Esophagus squamous epithelium (tissue), 5 donors: ENCODE results near the gene ODF4. TPM values are rescaled to one million over a fixed set of nuclear protein-coding genes. Genes with fewer than 3 reads are reported as not detected.
"Not testable (repeated sequence)": the region's sequence is repeated elsewhere in the genome, so short reads cannot be mapped to it uniquely, and the experiment has no call there.

Experiments
- DNase-seq: peaks from one replicate; lab custom pipeline; 2025; lab: John Stamatoyannopoulos, UW
- H3K27ac ChIP-seq, 4 donors: fragments of 200-600 bp; sonication (generic); one replicate each; pipeline ENCODE4 v1.5.1; 2016 to 2019; ENCODE audit warnings: mild to moderate bottlenecking in 1 of 4
- H3K27me3 ChIP-seq, 4 donors: fragments of 200-600 bp; sonication (generic); 1 replicate in 3 of 4; 2 replicates in 1 of 4; pipeline versions ENCODE4 v1.5.1 to v1.6.0; 2017 to 2021; ENCODE audit warnings: antibody characterized with exemption in 1 of 4
- H3K36me3 ChIP-seq, 3 donors: fragments of 200-600 bp; sonication (generic); one replicate each; pipeline ENCODE4 v1.5.1; 2016 to 2019
- H3K4me1 ChIP-seq, 3 donors: fragments of 200-600 bp; sonication (generic); one replicate each; pipeline ENCODE4 v1.5.1; 2017 to 2019
- H3K4me3 ChIP-seq, 4 donors: fragments of 200-600 bp; sonication (generic); 1 replicate in 3 of 4; 2 replicates in 1 of 4; pipeline ENCODE4 v1.5.1; 2016 to 2019; ENCODE audit warnings: mild to moderate bottlenecking in 2 of 4, moderate library complexity in 1 of 4
- H3K9me3 ChIP-seq, 3 donors: fragments of 200-600 bp; sonication (generic); one replicate each; pipeline ENCODE4 v1.5.1; 2016 to 2019
- POLR2A ChIP-seq, 4 donors: fragments of 450-650 bp; IDR thresholded peaks; one replicate each; pipeline ENCODE4 v1.6.1; 2017; ENCODE audit warnings: antibody characterized with exemption in 4 of 4, mild to moderate bottlenecking in 4 of 4, moderate library complexity in 3 of 4
- WGBS, 2 donors: methylation state at CpG; one replicate each; pipeline ENCODE4 v1.1.5; 2018; 5-methylcytosine and 5-hydroxymethylcytosine counted together
- intact Hi-C: fragments of 100-400 bp; cut with DNase I; formaldehyde crosslinking; loops from one replicate; pipeline ENCODE4 v1.15.0; 2022
- small RNA-seq, 4 donors: library from RNA; depleted of rRNA; stranded (forward); fragments of <200 nt; gene quantifications; one replicate each; pipeline ENCODE3, GENCODE V24; 2016
- total RNA-seq, 4 donors: library from RNA; depleted of rRNA; stranded (reverse); fragments of >200 nt; gene quantifications; one replicate each; pipeline ENCODE4 v1.1.0, GENCODE V29; 2016
- TF ChIP-seq, protein P1 (sequence below), 6 experiments: fragments of 450-650 bp in 4 of 6; fragments of 200-600 bp in 2 of 6; sonication (generic) in 2 of 6; IDR thresholded peaks; one replicate each; pipeline ENCODE4 v1.5.1; 2016 to 2019; ENCODE audit warnings: antibody characterized with exemption in 6 of 6, mild to moderate bottlenecking in 4 of 6, moderate library complexity in 4 of 6
- donor health status: DM: yes; HTN: yes; CAD: no.

ODF4 gene
- total RNA-seq, 4 donors from 2014 or later: not detected

DNA sequence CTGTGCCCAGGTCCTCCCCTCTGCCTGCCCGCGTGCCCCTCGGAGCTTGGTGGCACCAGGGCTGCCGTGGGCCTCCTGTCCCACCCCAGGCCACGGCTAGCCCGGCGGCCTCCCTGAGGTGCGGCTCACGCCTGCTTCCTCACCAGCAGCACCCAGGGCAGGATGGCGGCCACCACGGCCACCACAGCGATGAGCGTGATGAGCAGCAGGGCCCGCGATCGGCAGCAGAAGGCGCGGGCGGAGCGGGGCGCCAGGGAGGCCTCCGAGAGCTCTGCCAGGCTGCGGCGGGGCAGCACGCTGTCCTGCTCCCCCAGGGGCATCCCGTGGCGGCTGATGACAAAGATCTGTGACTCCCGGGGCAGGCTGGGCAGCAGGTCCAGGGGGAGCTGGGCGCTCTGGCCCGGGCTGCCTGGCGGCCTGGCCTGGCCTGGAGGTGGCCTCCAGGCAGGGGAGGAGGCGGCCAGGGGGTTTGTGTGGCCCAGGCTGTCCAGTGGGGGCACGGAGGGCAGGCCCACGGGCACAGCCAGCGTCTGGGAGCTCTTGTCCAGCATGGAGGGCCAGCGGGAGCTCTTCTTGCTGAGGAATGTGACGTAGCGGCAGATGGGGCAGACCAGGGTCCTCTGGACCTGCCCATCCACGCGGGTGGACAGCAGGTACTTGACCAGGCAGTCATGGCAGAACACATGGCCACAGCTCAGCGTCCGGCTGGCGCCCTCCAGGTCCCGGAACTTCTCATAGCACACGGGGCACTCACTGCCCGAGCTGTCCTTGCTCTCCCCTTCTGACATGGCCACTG is 53.2 kb downstream of the ODF4 start:
- Histone ChIP-seq H3K36me3 (no peaks in the 10 kb centered on the region), H3K9me3 (no peaks in the 10 kb centered on the region), H3K4me1 (peaks cover 0 to 47% (median 8%) of the 10 kb centered on the region in 3 donors), H3K27me3 (peaks cover 0 to 53% (median 0%) of the 10 kb centered on the region in 4 donors), H3K27ac (peak overlapping the region; percentile 44 to 79 (median 66)), H3K4me3 (peak overlapping the region in 1 of 4 donors; percentile 21)
- WGBS, 2 donors: 90 to 100% methylated on average over 3 to 7 of the region's 46 CpGs
- TF ChIP-seq, protein P1, sequence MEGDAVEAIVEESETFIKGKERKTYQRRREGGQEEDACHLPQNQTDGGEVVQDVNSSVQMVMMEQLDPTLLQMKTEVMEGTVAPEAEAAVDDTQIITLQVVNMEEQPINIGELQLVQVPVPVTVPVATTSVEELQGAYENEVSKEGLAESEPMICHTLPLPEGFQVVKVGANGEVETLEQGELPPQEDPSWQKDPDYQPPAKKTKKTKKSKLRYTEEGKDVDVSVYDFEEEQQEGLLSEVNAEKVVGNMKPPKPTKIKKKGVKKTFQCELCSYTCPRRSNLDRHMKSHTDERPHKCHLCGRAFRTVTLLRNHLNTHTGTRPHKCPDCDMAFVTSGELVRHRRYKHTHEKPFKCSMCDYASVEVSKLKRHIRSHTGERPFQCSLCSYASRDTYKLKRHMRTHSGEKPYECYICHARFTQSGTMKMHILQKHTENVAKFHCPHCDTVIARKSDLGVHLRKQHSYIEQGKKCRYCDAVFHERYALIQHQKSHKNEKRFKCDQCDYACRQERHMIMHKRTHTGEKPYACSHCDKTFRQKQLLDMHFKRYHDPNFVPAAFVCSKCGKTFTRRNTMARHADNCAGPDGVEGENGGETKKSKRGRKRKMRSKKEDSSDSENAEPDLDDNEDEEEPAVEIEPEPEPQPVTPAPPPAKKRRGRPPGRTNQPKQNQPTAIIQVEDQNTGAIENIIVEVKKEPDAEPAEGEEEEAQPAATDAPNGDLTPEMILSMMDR (IDR thresholded peaks at IDR 0.05): no peak
- TF ChIP-seq POLR2A (IDR thresholded peaks at IDR 0.05): no peak
- DNase-seq: no peak
- intact Hi-C loops: loop anchor here (10.0 kb wide), 1 partner anchor 352 kb away; the partner anchor contains the start of gene CCDC42

DNA sequence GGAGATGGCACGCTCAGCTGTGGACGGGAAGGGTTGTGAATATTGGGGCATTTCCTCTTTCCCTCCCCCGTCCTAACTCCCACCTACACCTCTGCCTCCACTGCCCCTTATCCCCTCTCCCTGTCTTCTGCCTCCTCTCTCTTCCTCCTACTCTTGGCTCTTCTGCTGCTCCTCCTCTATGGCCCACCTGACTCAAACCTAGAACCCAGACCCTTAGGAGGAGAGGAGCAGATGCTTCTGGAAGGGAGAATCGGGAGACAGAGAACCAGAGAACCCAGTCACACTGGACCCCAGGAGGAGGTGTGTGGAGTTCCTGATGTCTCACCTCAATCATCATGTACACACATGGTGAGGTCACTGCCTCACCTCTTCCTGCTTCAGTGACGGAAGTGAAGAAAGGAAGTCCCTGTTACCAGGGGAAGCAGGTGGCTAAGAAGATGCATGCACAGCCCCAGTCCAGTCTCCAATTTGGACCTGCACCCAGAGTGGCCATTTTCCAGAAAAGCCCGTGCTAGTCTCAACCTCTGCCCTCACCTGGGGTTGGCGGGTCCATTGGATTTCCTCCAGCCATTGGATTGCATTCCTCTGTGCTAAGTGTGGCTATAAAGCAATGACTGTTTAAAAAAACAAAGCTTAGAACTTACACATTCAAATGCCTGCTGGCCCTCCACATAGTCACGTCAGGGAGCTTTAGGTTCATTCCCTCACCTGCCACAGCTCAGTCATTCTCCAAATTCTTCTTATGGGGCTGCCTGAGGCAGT is 54.0 kb downstream of the ODF4 start:
- WGBS, 2 donors: 44 to 51% methylated on average over 8 of the region's 8 CpGs
- no peaks in the 10 kb centered on the region for H3K9me3 ChIP-seq
- DNase-seq: no peak
- H3K4me1 ChIP-seq: peaks cover 0 to 46% (median under 1%) of the 10 kb centered on the region in 3 donors
- H3K4me3 ChIP-seq: peak overlapping the region in 1 of 4 donors; percentile 21
- intact Hi-C loops: loop anchor here (10.0 kb wide), 1 partner anchor 351 kb away; the partner anchor contains the start of gene CCDC42
- TF ChIP-seq POLR2A (IDR thresholded peaks at IDR 0.05): no peak
- TF ChIP-seq, protein P1 (IDR thresholded peaks at IDR 0.05): no peak
- H3K27ac ChIP-seq: peak overlapping the region; percentile 44 to 79 (median 66)
- peaks cover 0 to 61% (median 0%) of the 10 kb centered on the region in 4 donors for H3K27me3 ChIP-seq
- no peaks in the 10 kb centered on the region for H3K36me3 ChIP-seq

DNA sequence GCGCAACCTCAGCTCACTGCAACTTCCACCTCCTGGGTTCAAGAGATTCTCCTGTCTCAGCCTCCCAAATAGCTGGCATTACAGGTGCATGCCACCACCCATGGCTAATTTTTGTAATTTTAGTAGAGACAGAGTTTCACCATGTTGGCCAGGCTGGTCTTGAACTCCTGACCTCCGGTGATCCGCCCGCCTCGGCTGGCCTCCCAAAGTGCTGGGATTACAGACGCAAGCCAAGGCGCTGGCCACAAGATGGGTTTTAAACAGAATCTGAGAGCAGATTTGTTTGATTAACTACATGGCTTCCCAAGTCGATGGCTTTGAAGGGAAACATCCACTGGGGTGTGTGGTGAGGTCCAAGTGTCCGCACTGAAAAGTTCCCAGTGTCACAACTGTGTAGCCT is 54.9 kb downstream of the ODF4 start:
- 68 to 79% methylated on average over 3 to 9 of the region's 9 CpGs for WGBS, 2 donors
- DNase-seq, H3K36me3 ChIP-seq, H3K9me3 ChIP-seq: not testable (repeated sequence)
- peak overlapping the region in 2 of 4 donors; percentile 67 to 79 for H3K27ac ChIP-seq
- intact Hi-C loops: loop anchor here (10.0 kb wide), 1 partner anchor 350 kb away; the partner anchor contains the start of gene CCDC42
- peaks cover 0 to 68% (median 0%) of the 10 kb centered on the region in 4 donors for H3K27me3 ChIP-seq
- peak overlapping the region in 1 of 4 donors; percentile 40 for H3K4me3 ChIP-seq
- H3K4me1 ChIP-seq: peaks cover 0 to 43% (median 0%) of the 10 kb centered on the region in 3 donors

Small RNA genes lying within 50 kb of the gene (small RNA-seq; reads per million reads assigned to genes)
- 0 to 0.15 (median 0) reads per million in 4 donors for gene RF00265

Other genes with a start within 250 kb of the ODF4 start
- gene ALOXE3, start 221.3 kb upstream of the ODF4 start, total RNA-seq: 1 to 10 TPM in 2 of 4 donors, under 1 TPM in 1, not detected in 1; 0.30 to 8.8 (median 2.2) TPM
- not detected for gene HES7, start 215.7 kb upstream of the ODF4 start, total RNA-seq
- 10 to 100 TPM; 33.6 to 95.0 (median 56.3) TPM for gene PER1, start 187.4 kb upstream of the ODF4 start, total RNA-seq
- gene VAMP2, start 176.9 kb upstream of the ODF4 start, total RNA-seq: 10 to 100 TPM in 3 of 4 donors, 1 to 10 TPM in 1; 6.2 to 20.4 (median 12.0) TPM
- gene TMEM107, start 163.5 kb upstream of the ODF4 start, total RNA-seq: 10 to 100 TPM; 12.7 to 21.7 (median 15.5) TPM
- gene BORCS6, start 149.7 kb upstream of the ODF4 start, total RNA-seq: 10 to 100 TPM in 3 of 4 donors, 1 to 10 TPM in 1; 8.8 to 16.5 (median 13.4) TPM
- 10 to 100 TPM; 11.2 to 43.7 (median 20.3) TPM for gene AURKB, start 129.3 kb upstream of the ODF4 start, total RNA-seq
- gene CTC1, start 91.8 kb upstream of the ODF4 start, total RNA-seq: 10 to 100 TPM in 2 of 4 donors, 1 to 10 TPM in 2; 3.2 to 16.4 (median 11.0) TPM
- 10 to 100 TPM in 3 of 4 donors, 1 to 10 TPM in 1; 8.7 to 23.0 (median 17.9) TPM for gene PFAS, start 90.6 kb upstream of the ODF4 start, total RNA-seq
- gene RANGRF, start 51.2 kb upstream of the ODF4 start, total RNA-seq: 10 to 100 TPM in 3 of 4 donors, 1 to 10 TPM in 1; 7.8 to 15.4 (median 12.6) TPM
- gene SLC25A35, start 44.4 kb upstream of the ODF4 start, total RNA-seq: 1 to 10 TPM in 2 of 4 donors, under 1 TPM in 2; 0.29 to 1.3 (median 1.1) TPM
- gene ARHGEF15, start 29.6 kb upstream of the ODF4 start, total RNA-seq: 1 to 10 TPM in 3 of 4 donors, under 1 TPM in 1; 0.27 to 7.6 (median 2.9) TPM
- gene RPL26, start 43.4 kb downstream of the ODF4 start, total RNA-seq: 1,000 to 10,000 TPM; 3,032 to 5,420 (median 3,306) TPM
- 10 to 100 TPM in 3 of 4 donors, 1 to 10 TPM in 1; 8.1 to 21.8 (median 14.9) TPM for gene RNF222, start 58.0 kb downstream of the ODF4 start, total RNA-seq
- 100 to 1,000 TPM in 1 of 4 donors, 10 to 100 TPM in 3; 67.5 to 107 (median 73.1) TPM for gene NDEL1, start 96.0 kb downstream of the ODF4 start, total RNA-seq